Bronchial epithelial cell (primary cell): ENCODE measurements around the gene SNX27. TPM values are rescaled to one million over a fixed set of nuclear protein-coding genes. Genes with fewer than 3 reads are reported as not detected.

Experiments
- DNase-seq: peaks from one replicate; pipeline ENCODE4 v3.0.0-alpha.2; 2010; ENCODE audit warnings: low read depth
- FAIRE-seq: peaks from 2 replicates; lab custom pipeline; 2011; peaks lifted over from hg19 to GRCh38; lab: Jason Lieb, UNC
- H3K27me3 ChIP-seq: 2 replicates; pipeline ENCODE4 v1.5.1; 2011; ENCODE audit warnings: low read length; ENCODE audit not compliant: control insufficient read depth, insufficient read depth
- H3K36me3 ChIP-seq: 2 replicates; pipeline ENCODE4 v1.5.1; 2011; ENCODE audit warnings: low read length; ENCODE audit not compliant: control insufficient read depth, insufficient read depth
- H3K4me3 ChIP-seq: 2 replicates; pipeline ENCODE4 v1.5.1; 2011; ENCODE audit warnings: mild to moderate bottlenecking, low read depth, low read length, control low read depth
- CTCF ChIP-seq: IDR thresholded peaks from 2 replicates; pipeline ENCODE4 v1.5.1; 2011; ENCODE audit warnings: mild to moderate bottlenecking, moderate library complexity, low read length, control low read depth, inconsistent platforms; ENCODE audit not compliant: insufficient read depth, severe bottlenecking
- total RNA-seq: library from RNA; depleted of rRNA; stranded (reverse); fragments of >200 nt; gene quantifications from 2 replicates; pipeline ENCODE4 v1.2.1, GENCODE V29; 2014

The SNX27 gene
- total RNA-seq, 1 donor from 2014 or later: 20.0 TPM

DNA sequence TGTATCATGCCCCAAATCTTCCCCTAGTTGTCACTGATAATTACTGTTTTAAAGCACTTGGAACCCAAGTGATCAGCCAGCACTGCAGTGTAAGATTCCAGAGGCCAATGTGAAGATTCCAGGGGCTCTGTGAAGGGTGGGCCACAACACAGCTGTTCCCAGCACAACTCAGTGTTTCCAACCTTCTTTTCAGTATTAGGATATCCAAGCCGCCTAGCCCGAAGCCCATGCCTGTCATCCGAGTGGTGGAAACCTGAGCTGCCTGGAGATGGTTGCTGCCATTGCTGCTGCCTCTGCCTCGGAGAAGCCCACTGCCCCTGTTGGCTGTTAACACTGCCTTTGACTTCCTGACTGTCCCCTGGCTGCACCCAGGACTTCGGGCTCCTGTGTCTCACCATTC is 30.4 kb upstream of the SNX27 start:
- Histone ChIP-seq H3K27me3 (no peaks in the 10 kb centered on the region), H3K36me3 (peaks cover 10% of the 10 kb centered on the region), H3K4me3 (no peak overlapping the region)
- FAIRE-seq: no peak
- no peak for TF ChIP-seq CTCF
- no peak for DNase-seq

- peaks cover 10% of the 10 kb centered on the region for H3K36me3 ChIP-seq
- TF ChIP-seq CTCF: no peak
- no peak for FAIRE-seq
- no peaks in the 10 kb centered on the region for H3K27me3 ChIP-seq
- H3K4me3 ChIP-seq: no peak overlapping the region
- DNase-seq: no peak
Observed at GRCh38 chr1:151581921-151582320, 29.9 kb upstream of the SNX27 start.

DNA sequence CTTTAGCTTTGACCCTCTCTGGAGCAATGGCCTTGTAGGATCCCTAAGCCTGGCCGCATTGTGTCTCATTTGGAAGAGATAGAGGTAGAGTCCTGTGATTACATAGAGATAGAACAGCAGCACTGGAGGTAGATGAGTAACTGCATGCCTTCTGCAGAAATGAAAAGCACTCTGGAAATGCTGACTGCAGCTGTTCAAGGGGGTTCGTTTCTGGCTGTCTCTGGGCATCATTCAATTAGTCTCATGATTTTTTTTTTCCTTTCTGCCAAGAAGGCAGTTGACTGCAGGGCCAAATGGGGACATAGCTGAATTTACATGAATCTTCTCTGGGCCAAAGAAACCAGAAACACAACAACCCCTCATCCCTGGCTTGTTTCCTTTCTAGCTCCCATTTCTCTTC is 28.1 kb upstream of the SNX27 start:
- no peak for TF ChIP-seq CTCF
- H3K27me3 ChIP-seq: no peaks in the 10 kb centered on the region
- DNase-seq: no peak
- no peak overlapping the region for H3K4me3 ChIP-seq
- FAIRE-seq: no peak
- H3K36me3 ChIP-seq: peaks cover 6% of the 10 kb centered on the region

DNA sequence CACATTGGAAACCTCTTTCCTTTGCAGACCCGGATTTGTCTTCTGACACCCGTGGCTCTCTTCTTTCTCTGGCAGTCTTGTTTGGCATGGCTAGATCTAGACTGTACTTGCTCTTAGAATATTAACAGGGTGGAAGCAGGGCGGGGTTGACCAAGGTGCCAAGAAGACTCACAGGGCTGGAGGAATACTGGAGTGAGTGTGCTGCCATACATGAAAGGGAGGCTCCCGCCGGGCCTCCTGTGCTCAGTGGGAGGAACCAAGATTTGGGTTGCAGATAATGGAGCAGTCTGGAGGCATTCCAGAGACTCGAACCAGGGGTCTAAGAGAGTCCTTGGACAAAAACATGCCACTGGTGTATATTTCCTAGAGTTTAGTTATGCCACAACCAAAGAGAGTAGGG is 27.6 kb upstream of the SNX27 start:
- FAIRE-seq (no peak), DNase-seq (peak; percentile 60)
- H3K36me3 ChIP-seq: peaks cover 6% of the 10 kb centered on the region
- TF ChIP-seq CTCF: no peak
- no peak overlapping the region for H3K4me3 ChIP-seq
- no peaks in the 10 kb centered on the region for H3K27me3 ChIP-seq

DNA sequence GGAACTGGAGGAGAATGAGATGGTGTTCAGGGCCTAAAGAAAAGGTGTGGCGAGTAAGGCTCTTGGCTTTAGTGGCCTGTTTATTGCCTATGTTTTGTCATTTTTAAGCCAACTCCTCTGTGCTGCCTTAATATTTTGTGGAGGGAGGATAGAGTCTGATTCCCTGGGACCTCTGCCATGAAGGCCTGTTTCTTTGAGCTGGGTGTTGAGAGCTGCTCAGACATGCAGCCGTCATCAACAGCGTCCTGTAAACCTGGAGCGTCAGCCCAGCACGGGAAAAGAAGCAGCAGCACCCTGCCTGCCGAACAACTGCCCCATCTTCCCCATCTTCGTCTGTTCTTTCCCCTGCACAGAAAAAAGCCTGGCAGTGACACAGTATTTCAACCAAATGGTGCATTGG is 27.1 kb upstream of the SNX27 start:
- DNase-seq (no peak), FAIRE-seq (no peak)
- Histone ChIP-seq H3K27me3 (no peaks in the 10 kb centered on the region), H3K4me3 (no peak overlapping the region), H3K36me3 (peaks cover 6% of the 10 kb centered on the region)
- TF ChIP-seq CTCF: no peak

DNA sequence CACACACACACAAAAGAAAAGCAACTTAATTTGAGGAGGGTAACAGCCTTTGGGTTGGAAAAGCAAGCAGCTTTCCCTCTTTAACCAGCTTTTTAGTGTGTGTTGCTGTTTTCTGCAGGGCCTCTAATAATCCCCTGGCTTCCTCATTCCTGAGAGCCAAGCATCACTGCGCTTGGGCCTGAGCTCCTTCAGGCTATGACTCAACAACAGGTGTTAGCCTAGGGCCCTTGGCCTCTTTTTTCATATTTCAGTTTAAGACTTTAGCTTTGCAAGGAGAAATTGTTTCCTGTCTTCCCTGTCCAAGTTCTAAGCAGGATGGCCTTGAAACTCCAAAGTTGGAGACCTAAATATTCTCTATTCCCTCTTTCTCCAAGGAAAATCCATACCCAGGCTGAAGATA is 26.2 kb upstream of the SNX27 start:
- Histone ChIP-seq H3K36me3 (peaks cover 6% of the 10 kb centered on the region), H3K4me3 (no peak overlapping the region), H3K27me3 (no peaks in the 10 kb centered on the region)
- peak; percentile 85 for DNase-seq
- no peak for FAIRE-seq
- no peak for TF ChIP-seq CTCF
